IMR-90 (cell line): ENCODE results near the gene CEP72. TPM values are rescaled to one million over a fixed set of nuclear protein-coding genes. Genes with fewer than 3 reads are reported as not detected.

Experiments used
- ATAC-seq: fragments of 200-7000 bp; cut with Tn5 transposase; 2 replicates; pipeline ENCODE4 v1.9.1; 2020; ENCODE audit warnings: low read depth, mild to moderate bottlenecking, moderate library complexity
- BruUV-seq: library from RNA; stranded (reverse); fragments of 400-500 nt; replicated peaks from 2 replicates; lab custom pipeline; 2021; lab: Mats Ljungman, UMichigan
- CTCF ChIA-PET: fragments of 300-600 bp; formaldehyde crosslinking; extraction: SDS; loops from one replicate; lab custom pipeline; 2021; ENCODE audit warnings: antibody characterized with exemption; lab: Yijun Ruan, JAX
- POLR2A ChIA-PET: fragments of 300-600 bp; sonication (Branson Sonifier 250); formaldehyde crosslinking; loops from one replicate; lab custom pipeline; 2022; ENCODE audit warnings: antibody characterized with exemption; ENCODE audit not compliant: unreplicated experiment; lab: Charles Lee
- DNase-seq: peaks from one replicate; pipeline ENCODE4 v3.0.0; 2013
- H2AFZ ChIP-seq: replicated peaks from 2 replicates; pipeline ENCODE3; 2013; ENCODE audit warnings: low read length, mild to moderate bottlenecking; ENCODE audit not compliant: poor library complexity
- H2AK5ac ChIP-seq: 2 replicates; pipeline ENCODE4 v1.6.1; 2013; ENCODE audit warnings: low read depth, low read length, inconsistent platforms
- H2AK9ac ChIP-seq: replicated peaks from 2 replicates; pipeline ENCODE3; 2013; ENCODE audit warnings: mild to moderate bottlenecking, low read depth, low read length, moderate library complexity; ENCODE audit not compliant: poor library complexity
- H2BK120ac ChIP-seq: 2 replicates; pipeline ENCODE4 v1.6.1; 2013; ENCODE audit warnings: low read depth, low read length, inconsistent platforms
- H2BK15ac ChIP-seq: 3 replicates; pipeline ENCODE4 v1.6.1; 2013; ENCODE audit warnings: low read depth, low read length, inconsistent platforms
- H2BK20ac ChIP-seq: 2 replicates; pipeline ENCODE4 v1.6.1; 2013; ENCODE audit warnings: low read depth, mild to moderate bottlenecking, inconsistent platforms, low read length, moderate library complexity
- H2BK5ac ChIP-seq: 2 replicates; pipeline ENCODE4 v1.6.1; 2013; ENCODE audit warnings: mild to moderate bottlenecking, low read depth, low read length, inconsistent platforms; ENCODE audit not compliant: poor library complexity, severe bottlenecking
- H3K14ac ChIP-seq: replicated peaks from 2 replicates; pipeline ENCODE4 v1.6.1; 2013; ENCODE audit warnings: low read depth, low read length, inconsistent platforms
- H3K18ac ChIP-seq: 2 replicates; pipeline ENCODE4 v1.6.1; 2013; ENCODE audit warnings: low read depth, low read length, control low read depth
- H3K23ac ChIP-seq: 2 replicates; pipeline ENCODE4 v1.6.1; 2013; ENCODE audit warnings: low read depth, low read length, inconsistent platforms
- H3K27ac ChIP-seq: 2 replicates; pipeline ENCODE4 v1.5.1; 2013; ENCODE audit warnings: mild to moderate bottlenecking, control low read depth, low read length; ENCODE audit not compliant: insufficient read depth
- H3K27me3 ChIP-seq: 2 replicates; pipeline ENCODE4 v1.6.1; 2013; ENCODE audit warnings: low read length; ENCODE audit not compliant: control insufficient read depth, insufficient read depth
- H3K36me3 ChIP-seq: 2 replicates; pipeline ENCODE4 v1.6.1; 2013; ENCODE audit warnings: low read length, mixed read lengths; ENCODE audit not compliant: control insufficient read depth, insufficient read depth
- H3K4ac ChIP-seq: 2 replicates; pipeline ENCODE4 v1.6.1; 2013; ENCODE audit warnings: low read depth, low read length, inconsistent platforms
- H3K4me1 ChIP-seq: 2 replicates; pipeline ENCODE4 v1.6.1; 2013; ENCODE audit warnings: low read length, mixed read lengths; ENCODE audit not compliant: control insufficient read depth, insufficient read depth
- H3K4me2 ChIP-seq: 2 replicates; pipeline ENCODE4 v1.6.1; 2013; ENCODE audit warnings: low read depth, mild to moderate bottlenecking, control low read depth, low read length, moderate library complexity
- H3K4me3 ChIP-seq: 2 replicates; pipeline ENCODE4 v1.5.1; 2013; ENCODE audit warnings: low read depth, mild to moderate bottlenecking, control low read depth, low read length, moderate library complexity; ENCODE audit not compliant: insufficient read depth
- H3K56ac ChIP-seq: 2 replicates; pipeline ENCODE4 v1.6.1; 2013; ENCODE audit warnings: low read length, inconsistent platforms; ENCODE audit not compliant: insufficient read depth; ENCODE audit errors: extremely low read depth
- H3K79me1 ChIP-seq, 2 experiments: 2 replicates each; pipeline ENCODE4 v1.6.1; 2013; ENCODE audit warnings: low read length in 2 of 2, inconsistent platforms in 1 of 2, low read depth in 1 of 2
- H3K9ac ChIP-seq: 2 replicates; pipeline ENCODE4 v1.6.1; 2013; ENCODE audit warnings: low read depth, low read length, control low read depth
- H3K9me1 ChIP-seq: 2 replicates; pipeline ENCODE4 v1.6.1; 2013; ENCODE audit warnings: low read length, inconsistent platforms; ENCODE audit not compliant: insufficient read depth
- H3K9me3 ChIP-seq: 2 replicates; pipeline ENCODE4 v1.6.1; 2013; ENCODE audit warnings: low read length; ENCODE audit not compliant: control insufficient read depth, insufficient read depth
- H4K20me1 ChIP-seq: 2 replicates; pipeline ENCODE4 v1.6.1; 2013; ENCODE audit warnings: low read length, inconsistent platforms; ENCODE audit not compliant: insufficient read depth
- H4K5ac ChIP-seq: 2 replicates; pipeline ENCODE4 v1.6.1; 2013; ENCODE audit warnings: mild to moderate bottlenecking, low read depth, low read length, control low read depth
- H4K8ac ChIP-seq, 2 experiments: 2 replicates each; pipeline ENCODE4 v1.6.1; 2013; ENCODE audit warnings: low read depth in 2 of 2, low read length in 2 of 2, control low read depth in 1 of 2, inconsistent platforms in 1 of 2
- H4K91ac ChIP-seq: 2 replicates; pipeline ENCODE4 v1.6.1; 2013; ENCODE audit warnings: low read depth, low read length, inconsistent platforms; ENCODE audit not compliant: insufficient read depth
- BHLHE40 ChIP-seq: fragments of 150-350 bp; IDR thresholded peaks from 2 replicates; pipeline ENCODE4 v1.6.1; 2016; ENCODE audit warnings: mild to moderate bottlenecking, low read depth, low read length
- CEBPB ChIP-seq: IDR thresholded peaks from 2 replicates; pipeline ENCODE4 v1.6.1; 2012; ENCODE audit warnings: low read depth, low read length, improper control_type of control experiment
- CHD1 ChIP-seq: IDR thresholded peaks from 2 replicates; pipeline ENCODE4 v1.6.1; 2012; ENCODE audit warnings: low read depth, low read length, improper control_type of control experiment
- CTCF ChIP-seq: conservative IDR thresholded peaks from 2 replicates; pipeline ENCODE4 v1.5.1; 2012; ENCODE audit warnings: mild to moderate bottlenecking, low read depth, low read length, improper control_type of control experiment
- FOS ChIP-seq: fragments of 150-350 bp; IDR thresholded peaks from 2 replicates; pipeline ENCODE4 v1.6.1; 2016; ENCODE audit warnings: low read depth, low read length
- MAFK ChIP-seq: IDR thresholded peaks from 2 replicates; pipeline ENCODE4 v1.6.1; 2012; ENCODE audit warnings: low read depth, low read length, improper control_type of control experiment
- MAZ ChIP-seq: IDR thresholded peaks from 2 replicates; pipeline ENCODE4 v1.6.1; 2012; ENCODE audit warnings: low read depth, mild to moderate bottlenecking, low read length, improper control_type of control experiment, moderate library complexity, borderline replicate concordance
- MXI1 ChIP-seq: IDR thresholded peaks from 2 replicates; pipeline ENCODE4 v1.6.1; 2012; ENCODE audit warnings: low read depth, mild to moderate bottlenecking, low read length, moderate library complexity, borderline replicate concordance
- NFE2L2 ChIP-seq: fragments of 150-350 bp; IDR thresholded peaks from 2 replicates; pipeline ENCODE4 v1.6.1; 2016; ENCODE audit warnings: low read depth, mild to moderate bottlenecking, low read length
- POLR2A ChIP-seq: IDR thresholded peaks from 2 replicates; pipeline ENCODE4 v1.6.1; 2012; ENCODE audit warnings: mild to moderate bottlenecking, low read depth, low read length
- RAD21 ChIP-seq: IDR thresholded peaks from 2 replicates; pipeline ENCODE4 v1.6.1; 2012; ENCODE audit warnings: low read length, improper control_type of control experiment
- RCOR1 ChIP-seq: IDR thresholded peaks from 2 replicates; pipeline ENCODE4 v1.6.1; 2012; ENCODE audit warnings: mild to moderate bottlenecking, low read length, improper control_type of control experiment; ENCODE audit not compliant: insufficient replicate concordance
- RFX5 ChIP-seq: IDR thresholded peaks from 2 replicates; pipeline ENCODE4 v1.8.0; 2012; ENCODE audit warnings: low read depth, mild to moderate bottlenecking, low read length, moderate library complexity
- SMC3 ChIP-seq: fragments of 150-350 bp; IDR thresholded peaks from 2 replicates; pipeline ENCODE4 v1.6.1; 2016; ENCODE audit warnings: low read depth, mild to moderate bottlenecking, antibody characterized with exemption, low read length, moderate library complexity
- USF2 ChIP-seq: fragments of 150-350 bp; IDR thresholded peaks from 2 replicates; pipeline ENCODE4 v1.6.1; 2017; ENCODE audit warnings: mild to moderate bottlenecking, antibody characterized with exemption, low read length, low read depth
- WGBS, 2 experiments: methylation state at CpG; one replicate each; pipeline versions ENCODE4 v1.1.5 to v1.1.7; 2013; ENCODE audit warnings: missing lambda C conversion rate in 2 of 2; ENCODE audit not compliant: insufficient read length in 1 of 2; ENCODE audit errors: extremely low coverage in 2 of 2; 5-methylcytosine and 5-hydroxymethylcytosine counted together
- dilution Hi-C: fragments of 300-500 bp; cut with HindIII; formaldehyde crosslinking; loops from one replicate; pipeline ENCODE4 v1.14.3; 2018; ENCODE audit warnings: low sequenced_read_pairs; ENCODE audit not compliant: unreplicated experiment
- in situ Hi-C: fragments of 300-500 bp; cut with MboI; formaldehyde crosslinking; loops from 3 replicates; pipeline ENCODE4 v1.14.3; 2019; ENCODE audit warnings: low sequenced_read_pairs, inconsistent platforms, mixed read lengths
- intact Hi-C: fragments of 100-400 bp; cut with micrococcal nuclease; formaldehyde crosslinking; loops from 2 replicates; pipeline ENCODE4 v1.10.0; 2022
- polyA plus RNA-seq, 3 experiments: library from polyadenylated mRNA; depleted of rRNA; stranded (reverse); fragments of >200 nt; gene quantifications; 2 replicates each; pipeline ENCODE4 v1.2.3, GENCODE V29; 2012; ENCODE audit warnings: low replicate concordance in 1 of 3
- total RNA-seq: library from RNA; depleted of rRNA; stranded (reverse); fragments of >200 nt; gene quantifications from 2 replicates; pipeline ENCODE4 v1.2.3, GENCODE V29; 2012
- TF ChIP-seq, protein P1 (sequence below): fragments of 150-350 bp; IDR thresholded peaks from 2 replicates; pipeline ENCODE4 v1.6.1; 2016; ENCODE audit warnings: low read depth, mild to moderate bottlenecking, low read length, moderate library complexity, borderline replicate concordance

The CEP72 gene
- total and polyA plus RNA-seq, 2 of the 4 experiments (the other 2 are of a cell fraction), result 2.9 to 4.3 TPM

DNA sequence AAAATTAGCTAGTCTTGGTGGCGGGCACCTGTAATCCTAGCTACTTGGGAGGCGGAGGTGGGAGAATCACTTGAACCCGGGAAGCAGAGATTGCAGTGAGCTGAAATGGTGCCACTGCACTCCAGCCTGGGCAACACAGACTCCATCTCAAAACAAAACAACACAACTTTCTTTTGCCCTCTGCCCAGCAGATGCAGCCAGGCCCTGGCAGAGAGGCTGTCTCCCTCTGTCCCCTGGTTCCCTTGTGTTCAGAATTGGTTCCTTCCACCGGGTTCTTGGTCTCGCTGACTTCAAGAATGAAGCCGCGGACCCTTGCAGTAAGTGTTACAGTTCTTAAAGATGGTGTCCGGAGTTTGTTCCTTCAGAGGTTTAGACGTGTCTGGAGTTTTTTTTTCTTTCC lies 30.2 kb upstream of the CEP72 start:
- Histone ChIP-seq H3K18ac (no peak overlapping the region), H3K4me3 (no peak overlapping the region), H3K9me3 (peaks cover 5% of the 10 kb centered on the region; the same call in 1 of the 2 replicates), H4K5ac (no peak overlapping the region), H2BK20ac (no peak overlapping the region), H2BK15ac (no peak overlapping the region), H3K27ac (no peak overlapping the region), H3K36me3 (no peaks in the 10 kb centered on the region), H2AFZ (no peak overlapping the region), H3K14ac (no peak overlapping the region), H4K20me1 (no peaks in the 10 kb centered on the region), H2AK9ac (no peak overlapping the region), H3K27me3 (peaks cover 37% of the 10 kb centered on the region), H3K4ac (no peak overlapping the region), H2AK5ac (no peak overlapping the region), H4K8ac (no peak overlapping the region), H4K91ac (no peak overlapping the region), H3K9me1 (no peaks in the 10 kb centered on the region), H3K56ac (no peak overlapping the region), H3K23ac (no peak overlapping the region), H3K9ac (no peak overlapping the region), H3K4me1 (no peaks in the 10 kb centered on the region), H3K79me1 (no peaks in the 10 kb centered on the region), H2BK5ac (no peak overlapping the region), H2BK120ac (no peak overlapping the region), H3K4me2 (no peak overlapping the region)
- no TSS peak for BruUV-seq
- dilution Hi-C loops (no loop called here), in situ Hi-C loops (no loop called here), intact Hi-C loops (no loop called here)
- WGBS, 2 experiments, result 75% methylated on average over 4 of the region's 9 CpGs; no CpG with 5 or more reads in 1 of the 2 experiments
- ChIA-PET POLR2A (no interaction called here), CTCF (no interaction called here)
- ATAC-seq (no peak), DNase-seq (no peak)
- TF ChIP-seq CEBPB, result no peak
- no peak for TF ChIP-seq MAFK
- no peak for TF ChIP-seq MXI1
- no peak for TF ChIP-seq MAZ
- TF ChIP-seq RFX5, result no peak
- no peak for TF ChIP-seq SMC3
- TF ChIP-seq, protein P1, sequence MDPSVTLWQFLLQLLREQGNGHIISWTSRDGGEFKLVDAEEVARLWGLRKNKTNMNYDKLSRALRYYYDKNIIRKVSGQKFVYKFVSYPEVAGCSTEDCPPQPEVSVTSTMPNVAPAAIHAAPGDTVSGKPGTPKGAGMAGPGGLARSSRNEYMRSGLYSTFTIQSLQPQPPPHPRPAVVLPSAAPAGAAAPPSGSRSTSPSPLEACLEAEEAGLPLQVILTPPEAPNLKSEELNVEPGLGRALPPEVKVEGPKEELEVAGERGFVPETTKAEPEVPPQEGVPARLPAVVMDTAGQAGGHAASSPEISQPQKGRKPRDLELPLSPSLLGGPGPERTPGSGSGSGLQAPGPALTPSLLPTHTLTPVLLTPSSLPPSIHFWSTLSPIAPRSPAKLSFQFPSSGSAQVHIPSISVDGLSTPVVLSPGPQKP, result no peak
- no peak for TF ChIP-seq POLR2A
- TF ChIP-seq USF2, result no peak
- no peak for TF ChIP-seq CHD1
- TF ChIP-seq FOS, result no peak
- TF ChIP-seq RAD21, result no peak
- TF ChIP-seq NFE2L2, result no peak
- no peak for TF ChIP-seq BHLHE40
- TF ChIP-seq RCOR1, result no peak
- no peak for TF ChIP-seq CTCF
